AG10803 (cell line): ENCODE data around the gene MTRF1L.
A peak's percentile ranks its signal among the peaks of the same experiment; 100 is the strongest.

Source experiments
- DNase-seq: peaks from one replicate; pipeline ENCODE4 v3.0.0; 2010; ENCODE audit warnings: low read depth
- H3K4me3 ChIP-seq: 2 replicates; pipeline ENCODE4 v1.5.1; 2011; ENCODE audit warnings: mild to moderate bottlenecking, low read length, control low read depth
- CTCF ChIP-seq: conservative IDR thresholded peaks from 2 replicates; pipeline ENCODE4 v1.5.1; 2011; ENCODE audit warnings: mild to moderate bottlenecking, low read length, control low read depth, inconsistent platforms

The MTRF1L gene

GRCh38 chr6:153024709-153025017 is 22.2 kb upstream of the MTRF1L start:
- no peak overlapping the region for H3K4me3 ChIP-seq
- no peak for DNase-seq
- no peak for TF ChIP-seq CTCF

- peak; percentile 50 for DNase-seq
- no peak overlapping the region for H3K4me3 ChIP-seq
- TF ChIP-seq CTCF: peak; percentile 83
Measured at GRCh38 chr6:153023977-153024708, 21.6 kb upstream of the MTRF1L start.

- no peak for DNase-seq
- no peak for TF ChIP-seq CTCF
- H3K4me3 ChIP-seq: no peak overlapping the region
Measured at GRCh38 chr6:153018355-153018754, 15.8 kb upstream of the MTRF1L start.

DNA sequence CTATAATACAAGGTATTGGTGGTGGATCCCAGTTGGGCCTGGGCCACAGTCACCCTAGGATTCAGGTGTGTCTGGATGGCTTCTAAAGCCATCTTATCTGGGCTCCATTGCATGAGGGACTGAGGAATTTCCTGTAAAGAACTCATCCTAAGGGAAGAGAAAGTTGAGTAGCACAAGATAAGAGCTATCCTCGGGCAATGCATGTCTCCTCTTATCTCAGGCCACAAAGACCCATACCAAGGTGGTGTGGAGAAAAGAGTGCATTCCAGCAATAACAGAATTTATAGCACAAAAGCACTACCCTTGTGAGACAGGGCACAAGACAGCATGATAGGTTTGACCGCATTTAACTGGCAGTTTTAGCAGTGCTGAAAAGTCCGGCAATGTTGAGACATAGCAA is 14.3 kb upstream of the MTRF1L start:
- no peak overlapping the region for H3K4me3 ChIP-seq
- TF ChIP-seq CTCF: no peak
- DNase-seq: no peak

GRCh38 chr6:153015094-153015640 is 12.7 kb upstream of the MTRF1L start:
- TF ChIP-seq CTCF: no peak
- no peak overlapping the region for H3K4me3 ChIP-seq
- no peak for DNase-seq

GRCh38 chr6:153013438-153013837 is 10.9 kb upstream of the MTRF1L start:
- DNase-seq: peak; percentile 16
- TF ChIP-seq CTCF: no peak
- H3K4me3 ChIP-seq: no peak overlapping the region

DNA sequence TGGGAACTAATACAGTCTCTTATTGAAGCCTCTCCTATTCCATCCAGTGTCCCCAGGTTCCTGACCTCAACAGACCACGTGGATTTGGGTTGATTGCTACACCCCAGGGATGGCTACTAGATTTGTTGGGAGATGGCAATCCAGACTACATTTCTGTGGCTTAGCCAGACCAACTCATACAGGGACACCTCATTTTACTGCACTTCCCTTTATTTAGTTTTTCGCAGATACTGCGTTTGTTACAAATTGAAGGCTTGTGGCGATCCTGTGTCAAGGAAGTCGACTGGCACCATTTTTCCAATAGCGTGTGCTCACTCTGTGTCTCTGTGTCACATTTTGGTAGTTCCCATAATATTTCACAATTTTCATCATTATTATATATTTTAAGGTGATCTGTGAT is 10.3 kb upstream of the MTRF1L start:
- no peak overlapping the region for H3K4me3 ChIP-seq
- TF ChIP-seq CTCF: no peak
- DNase-seq: peak; percentile 9
